Heart right ventricle (tissue), 16 donors: ENCODE results near the gene RLN1. TPM values are rescaled to one million over a fixed set of nuclear protein-coding genes. Genes with fewer than 3 reads are reported as not detected.
A peak's percentile ranks its signal among the peaks of the same experiment; 100 is the strongest.
"Not testable (repeated sequence)": the region's sequence is repeated elsewhere in the genome, so short reads cannot be mapped to it uniquely, and the experiment has no call there.

Source experiments
- ATAC-seq, 8 donors: fragments of 200-7000 bp; cut with Tn5 transposase; one replicate each; pipeline ENCODE4 v1.9.1; 2020; ENCODE audit warnings: mild to moderate bottlenecking in 8 of 8, moderate library complexity in 8 of 8, moderate number of reproducible peaks in 1 of 8
- DNase-seq, 2 donors: peaks; one replicate each; pipeline ENCODE4 v3.0.0-alpha.2; 2020
- H3K27ac ChIP-seq, 10 donors: fragments of 200-600 bp; sonication (generic) in 2 of 10; one replicate each; pipeline versions ENCODE4 v1.5.0 to v1.8.0; 2020 to 2022; ENCODE audit warnings: mild to moderate bottlenecking in 3 of 10
- H3K27me3 ChIP-seq, 7 donors: fragments of 200-600 bp; one replicate each; pipeline ENCODE4 v1.8.0; 2021 to 2022; ENCODE audit warnings: mild to moderate bottlenecking in 2 of 7
- H3K36me3 ChIP-seq, 9 donors: fragments of 200-600 bp; sonication (generic) in 1 of 9; one replicate each; pipeline versions ENCODE4 v1.5.0 to v1.8.0; 2020 to 2022; ENCODE audit warnings: mild to moderate bottlenecking in 2 of 9
- H3K4me1 ChIP-seq, 9 donors: fragments of 200-600 bp; sonication (generic) in 1 of 9; one replicate each; pipeline versions ENCODE4 v1.5.0 to v1.8.0; 2020 to 2022; ENCODE audit warnings: mild to moderate bottlenecking in 4 of 9
- H3K4me3 ChIP-seq, 10 donors: fragments of 200-600 bp; sonication (generic) in 2 of 10; one replicate each; pipeline versions ENCODE4 v1.5.0 to v1.8.0; 2020 to 2022; ENCODE audit warnings: mild to moderate bottlenecking in 7 of 10, moderate library complexity in 2 of 10
- H3K9me3 ChIP-seq, 11 donors: fragments of 200-600 bp in 10 of 11; sonication (generic) in 2 of 11; one replicate each; pipeline versions ENCODE4 v1.5.0 to v1.8.0; 2013 to 2022; ENCODE audit warnings: mild to moderate bottlenecking in 2 of 11, control low read depth in 1 of 11, moderate library complexity in 1 of 11
- WGBS, 2 donors: extraction: QIAGEN DNeasy Blood & Tissue Kit; methylation state at CpG; one replicate each; pipeline ENCODE4 v1.1.7; 2013; ENCODE audit warnings: inconsistent platforms in 1 of 2; 5-methylcytosine and 5-hydroxymethylcytosine counted together
- intact Hi-C, 10 donors: fragments of 100-400 bp; cut with DNase I; formaldehyde crosslinking; loops; one replicate each; pipeline versions ENCODE4 v1.11.1 to v1.14.2; 2022
- polyA plus RNA-seq, 2 donors: library from polyadenylated mRNA; stranded (reverse); fragments of 200-250 nt; gene quantifications; one replicate each; pipeline ENCODE4 v1.2.3, GENCODE V29; 2013
- total RNA-seq, 10 donors: library from RNA; stranded (reverse); fragmentation: NEBNext Ultra II Directional in 3 of 10; extraction: Animal tissue kit (Norgen Biotek cat#: 25700) in 3 of 10; gene quantifications; one replicate each; pipeline versions ENCODE4 v1.2.1 to v1.2.4, GENCODE V29; 2021 to 2023
- TF ChIP-seq, protein P1 (sequence below), 9 donors: fragments of 200-600 bp; sonication (generic) in 2 of 9; IDR thresholded peaks; one replicate each; pipeline versions ENCODE4 v1.5.0 to v1.8.0; 2021 to 2022; ENCODE audit warnings: antibody characterized with exemption in 9 of 9, mild to moderate bottlenecking in 5 of 9, moderate library complexity in 1 of 9
- donor health status: Arrhythmogenic right ventricular cardiomyopathy.
- donor health status: ischemic (EF 13 %, LVEDD 7.1; RV severe dilation, severe dysfunction).
- donor health status: healthy with polysubstance abuse.
- donor health status: DM: no; HTN: yes; CAD: no.
- donor health status: DM: no; HTN: no; CAD: no.
- donor health status: ischemic (EF 25% LVEDD 6.9; RV normal size, moderate dysfunction).
- donor health status: ischemic (EF 25% LVEDD 5.7; RV mildly dilated, moderate dysfunction).
- donor health status: healthy.
- donor health status: DM: yes; HTN: yes; CAD: no.
- donor health status: Ischemic cardiomyopathy.
- donor health status: ischemic (EF 35%, LVEDD 5.7; RV mildly dilated, moderate dysfunction).
- donor health status: nonischemic (EF 11% LVEDD 7.7; RV severe dilation, severe dysfunction).
- donor health status: DM: yes; HTN: yes; CAD: no.
- donor health status: PGD.
- donor health status: ischemic (EF 29% LVEDD 5.4; RV normal size, mild dysfunction).
- donor health status: nonischemic (EF 23%, LVEDD 6.1; RV moderate dilation, normal function).

RLN1 gene
- total and polyA plus RNA-seq, 12 donors = 0.04 to 0.38 (median 0.35) TPM; not detected in 6

DNA sequence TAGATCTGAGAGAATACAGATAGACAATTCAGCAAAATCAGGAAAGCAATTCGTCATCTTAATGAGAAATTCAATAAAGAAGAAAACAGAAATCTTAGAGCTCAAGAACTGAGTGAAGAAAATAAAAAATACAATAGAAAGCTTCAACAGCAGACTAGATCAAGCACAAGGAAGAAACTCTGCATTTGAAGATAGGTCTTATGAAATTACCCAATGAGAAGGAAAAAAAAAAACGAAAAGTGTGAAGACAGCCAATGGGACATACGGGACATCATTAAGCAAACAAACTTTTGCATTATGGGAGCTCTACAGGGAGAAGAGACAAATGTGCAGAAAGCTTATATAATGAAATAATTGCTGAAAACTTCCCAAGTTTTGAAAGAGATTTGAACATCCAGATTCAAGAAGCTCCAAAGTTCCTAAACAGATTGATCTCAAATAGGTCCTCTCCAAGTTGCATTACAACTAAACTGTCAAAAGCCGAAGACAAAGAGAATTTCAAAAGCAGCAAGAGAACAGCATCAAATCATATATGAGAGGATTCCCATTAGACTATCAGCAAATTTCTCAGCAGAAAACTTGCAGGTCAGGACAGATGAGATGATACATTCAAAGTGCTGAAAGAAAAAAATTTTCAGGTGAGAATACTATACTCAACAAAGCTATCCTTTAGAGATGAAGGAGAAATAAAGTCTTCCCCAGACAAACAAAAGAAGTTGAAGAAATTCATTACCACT is 24.3 kb downstream of the RLN1 start:
- 57 to 58% methylated on average over 4 of the region's 4 CpGs for WGBS, 2 donors
- Histone ChIP-seq H3K27me3 (peaks cover 0 to 8% (median 0%) of the 10 kb centered on the region in 7 donors), H3K9me3 (peaks cover 0 to 30% (median 16%) of the 10 kb centered on the region in 11 donors)

DNA sequence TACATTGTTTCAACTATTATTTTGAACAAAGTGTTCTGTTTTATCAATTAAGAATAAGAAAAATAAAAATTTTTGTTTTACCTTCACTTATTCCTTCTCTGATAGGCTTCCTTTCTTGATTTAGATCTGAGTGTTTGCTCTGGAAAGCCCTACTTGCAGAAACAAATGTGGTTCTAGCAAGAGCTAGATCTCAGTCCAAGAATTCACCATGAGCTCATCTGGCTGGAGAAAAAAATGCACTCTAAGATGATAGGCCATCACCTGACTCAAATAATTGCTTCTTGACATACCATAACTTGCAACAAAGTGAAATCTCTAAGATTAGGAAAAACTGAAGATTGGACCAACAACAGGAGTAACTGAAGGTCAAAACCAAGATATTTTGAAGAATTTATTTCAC is 28.8 kb downstream of the RLN1 start:
- Histone ChIP-seq H3K4me1 (peaks cover 0 to 2% (median 0%) of the 10 kb centered on the region in 9 donors), H3K36me3 (no peaks in the 10 kb centered on the region), H3K4me3 (no peak overlapping the region), H3K27me3 (peaks cover 0 to 12% (median 0%) of the 10 kb centered on the region in 7 donors), H3K27ac (no peak overlapping the region), H3K9me3 (peaks cover 0 to 20% (median 12%) of the 10 kb centered on the region in 11 donors)
- TF ChIP-seq, protein P1, sequence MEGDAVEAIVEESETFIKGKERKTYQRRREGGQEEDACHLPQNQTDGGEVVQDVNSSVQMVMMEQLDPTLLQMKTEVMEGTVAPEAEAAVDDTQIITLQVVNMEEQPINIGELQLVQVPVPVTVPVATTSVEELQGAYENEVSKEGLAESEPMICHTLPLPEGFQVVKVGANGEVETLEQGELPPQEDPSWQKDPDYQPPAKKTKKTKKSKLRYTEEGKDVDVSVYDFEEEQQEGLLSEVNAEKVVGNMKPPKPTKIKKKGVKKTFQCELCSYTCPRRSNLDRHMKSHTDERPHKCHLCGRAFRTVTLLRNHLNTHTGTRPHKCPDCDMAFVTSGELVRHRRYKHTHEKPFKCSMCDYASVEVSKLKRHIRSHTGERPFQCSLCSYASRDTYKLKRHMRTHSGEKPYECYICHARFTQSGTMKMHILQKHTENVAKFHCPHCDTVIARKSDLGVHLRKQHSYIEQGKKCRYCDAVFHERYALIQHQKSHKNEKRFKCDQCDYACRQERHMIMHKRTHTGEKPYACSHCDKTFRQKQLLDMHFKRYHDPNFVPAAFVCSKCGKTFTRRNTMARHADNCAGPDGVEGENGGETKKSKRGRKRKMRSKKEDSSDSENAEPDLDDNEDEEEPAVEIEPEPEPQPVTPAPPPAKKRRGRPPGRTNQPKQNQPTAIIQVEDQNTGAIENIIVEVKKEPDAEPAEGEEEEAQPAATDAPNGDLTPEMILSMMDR (IDR thresholded peaks at IDR 0.05) = no peak
- ATAC-seq (no peak), DNase-seq (no peak)
- intact Hi-C loops = no loop called here

More for the DNA sequence above, 24.3 kb downstream of the RLN1 start:
- no peak overlapping the region for H3K4me3 ChIP-seq
- DNase-seq (no peak), ATAC-seq (no peak)
- H3K36me3 ChIP-seq = no peaks in the 10 kb centered on the region
- peaks cover 0 to 2% (median 0%) of the 10 kb centered on the region in 9 donors for H3K4me1 ChIP-seq
- TF ChIP-seq, protein P1 (IDR thresholded peaks at IDR 0.05) = no peak
- H3K27ac ChIP-seq = no peak overlapping the region
- intact Hi-C loops = no loop called here

DNA sequence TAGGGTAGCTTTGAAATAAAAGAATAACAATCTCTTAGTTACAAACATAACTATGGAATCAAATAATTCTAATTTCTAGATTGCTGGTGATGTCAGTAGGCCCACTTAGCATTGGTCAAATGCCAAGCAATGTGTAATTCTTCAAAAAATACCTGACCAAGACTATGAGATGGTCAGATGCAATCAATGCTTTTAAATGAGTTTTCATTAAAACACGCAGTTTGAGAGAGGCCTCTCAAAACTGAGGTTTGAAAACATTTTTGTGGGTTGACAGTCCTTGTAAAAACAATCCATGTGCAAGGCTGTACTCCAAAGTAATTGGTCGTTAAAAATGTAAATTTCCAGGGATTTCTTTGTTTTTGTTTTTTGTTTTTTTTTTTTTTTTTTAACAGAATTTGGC is 33.9 kb downstream of the RLN1 start:
- Histone ChIP-seq H3K4me1 (peaks cover 0 to 3% (median 0%) of the 10 kb centered on the region in 9 donors), H3K4me3 (no peak overlapping the region), H3K9me3 (no peaks in the 10 kb centered on the region), H3K36me3 (no peaks in the 10 kb centered on the region), H3K27ac (no peak overlapping the region), H3K27me3 (peaks cover 0 to 5% (median 0%) of the 10 kb centered on the region in 7 donors)
- TF ChIP-seq, protein P1 (IDR thresholded peaks at IDR 0.05) = no peak
- WGBS, 2 donors = 77 to 88% methylated on average over 2 of the region's 2 CpGs
- intact Hi-C loops = no loop called here
- ATAC-seq (no peak), DNase-seq (no peak)

DNA sequence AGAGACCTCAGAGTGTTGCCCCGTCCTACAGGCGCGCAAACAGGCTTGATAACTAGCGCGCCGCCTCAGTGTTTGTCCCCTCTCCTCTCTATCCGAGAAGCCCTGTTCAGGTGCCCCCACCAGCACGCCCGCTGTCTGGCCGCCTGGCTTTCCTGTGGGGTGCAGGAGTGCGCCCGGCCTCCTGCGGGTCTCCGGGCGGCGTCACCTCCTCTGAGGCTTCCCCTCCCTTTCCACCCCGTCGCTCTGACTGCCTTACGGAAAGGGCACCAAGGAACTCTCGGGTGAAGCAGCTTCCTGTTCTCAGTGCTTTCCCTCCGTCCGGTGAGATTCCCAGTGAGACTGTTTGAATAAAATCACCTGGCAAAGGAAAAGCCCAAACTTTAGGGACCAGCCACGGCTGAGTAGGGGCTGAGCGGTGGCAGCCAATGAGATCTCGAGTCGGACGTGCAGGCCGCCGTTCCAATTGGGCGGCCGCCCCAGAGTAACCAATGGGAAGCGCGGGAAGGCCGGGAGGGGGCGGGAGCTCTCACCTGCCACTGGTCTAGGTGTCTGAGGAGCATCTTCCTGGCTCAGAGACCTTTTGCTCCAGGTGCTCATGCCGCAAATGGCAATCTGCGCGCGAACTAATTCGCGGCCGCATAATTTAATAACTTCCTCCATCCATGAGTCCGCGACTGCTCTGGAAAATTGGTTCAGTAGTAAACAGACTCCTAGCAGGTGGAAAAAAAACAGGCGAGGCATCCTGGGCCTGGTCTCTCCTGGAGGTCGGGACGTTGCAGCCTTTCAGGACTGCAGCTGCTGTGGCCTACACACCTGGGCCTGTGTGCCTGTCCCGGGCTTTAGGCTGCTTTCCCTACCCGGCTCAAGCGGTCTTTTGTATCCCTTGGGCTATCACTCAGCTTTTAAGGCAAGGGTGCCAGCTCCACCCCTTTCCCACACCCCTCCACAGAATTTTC is 35.6 kb downstream of the RLN1 start, which contains the start of gene RLN2:
TSS of gene RLN2 (minus strand) at position 877 of the 956 bp plus-strand sequence. CDS start at position 741, 136 bp downstream.
- intact Hi-C loops, H3K4me1 ChIP-seq, H3K27me3 ChIP-seq, H3K36me3 ChIP-seq, H3K27ac ChIP-seq, DNase-seq, H3K9me3 ChIP-seq: not testable (repeated sequence)
- peak; percentile 98 to 100 (median 100) for ATAC-seq
- 23 to 30% methylated on average over 15 of the region's 50 CpGs for WGBS, 2 donors
- H3K4me3 ChIP-seq = peak within 1 kb of the TSS in 3 of 10 donors; percentile 8 to 31 (median 18)
